HepG2 (cell line): Measurements from ENCODE around the gene P2RX1. TPM values are rescaled to one million over a fixed set of nuclear protein-coding genes. Genes with fewer than 3 reads are reported as not detected.

ENCODE experiments used
- ATM ChIP-seq: fragments of 450-650 bp; IDR thresholded peaks from 2 replicates; pipeline ENCODE4 v1.7.1; 2017; ENCODE audit warnings: mild to moderate bottlenecking, borderline replicate concordance
- CBX2 ChIP-seq, 2 experiments: fragments of 200-600 bp in 1 of 2; sonication (generic); formaldehyde crosslinking in 1 of 2; IDR thresholded peaks; 2 replicates each; pipeline versions ENCODE4 v1.7.0 to v1.8.1; 2018 to 2022; ENCODE audit warnings: low read depth in 2 of 2, low read length in 1 of 2, mild to moderate bottlenecking in 1 of 2, missing genetic modification reagents in 1 of 2
- DNMT1 ChIP-seq: sonication (generic); formaldehyde crosslinking; IDR thresholded peaks from 2 replicates; pipeline ENCODE4 v1.5.1; 2020; ENCODE audit warnings: mild to moderate bottlenecking, missing genetic modification reagents
- DPF2 ChIP-seq: sonication (generic); formaldehyde crosslinking; IDR thresholded peaks from 2 replicates; pipeline ENCODE4 v1.4.0; 2020; ENCODE audit warnings: mild to moderate bottlenecking, low read depth, missing genetic modification reagents, borderline replicate concordance
- KAT7 ChIP-seq: IDR thresholded peaks from 2 replicates; pipeline ENCODE4 v1.6.1; 2018; ENCODE audit warnings: borderline replicate concordance, missing compliant biosample characterization
- KDM1A ChIP-seq: IDR thresholded peaks from 2 replicates; pipeline ENCODE4 v1.6.1; 2016; ENCODE audit warnings: missing compliant biosample characterization
- KLF11 ChIP-seq: IDR thresholded peaks from 2 replicates; pipeline ENCODE4 v1.6.1; 2016; ENCODE audit warnings: missing compliant biosample characterization
- MAFF ChIP-seq: IDR thresholded peaks from 2 replicates; pipeline ENCODE4 v1.6.1; 2011; ENCODE audit warnings: low read depth, low read length, improper control_type of control experiment
- RBM22 ChIP-seq: fragments of 200-400 bp; formaldehyde crosslinking; optimal IDR thresholded peaks from 2 replicates; pipeline ENCODE3; 2017; ENCODE audit warnings: mild to moderate bottlenecking, low read length, moderate library complexity
- SP1 ChIP-seq, 2 experiments: fragments of 450-650 bp in 1 of 2; sonication (generic) in 1 of 2; formaldehyde crosslinking in 1 of 2; IDR thresholded peaks; 2 replicates each; pipeline versions ENCODE4 v1.4.0 to v1.6.1; 2016 to 2020; ENCODE audit warnings: missing genetic modification reagents in 1 of 2
- SRSF4 ChIP-seq: fragments of 200-400 bp; formaldehyde crosslinking; IDR thresholded peaks from one replicate; pipeline ENCODE4 v1.6.1; 2018; ENCODE audit warnings: mild to moderate bottlenecking, low read depth, low read length, moderate library complexity; ENCODE audit not compliant: poor library complexity, severe bottlenecking
- SRSF9 ChIP-seq: fragments of 200-400 bp; formaldehyde crosslinking; IDR thresholded peaks from 2 replicates; pipeline ENCODE4 v1.6.1; 2018; ENCODE audit warnings: borderline replicate concordance, mild to moderate bottlenecking, low read depth, low read length; ENCODE audit not compliant: insufficient read depth, poor library complexity, severe bottlenecking
- TARDBP ChIP-seq: sonication (generic); formaldehyde crosslinking; IDR thresholded peaks from 2 replicates; pipeline ENCODE4 v1.8.0; 2022; ENCODE audit warnings: mild to moderate bottlenecking, missing genetic modification reagents
- TCF7L2 ChIP-seq: IDR thresholded peaks from 2 replicates; pipeline ENCODE4 v1.6.1; 2011; ENCODE audit warnings: mild to moderate bottlenecking, low read depth, low read length, moderate library complexity
- WIZ ChIP-seq: sonication (generic); formaldehyde crosslinking; IDR thresholded peaks from 2 replicates; pipeline ENCODE4 v1.5.1; 2020; ENCODE audit warnings: mild to moderate bottlenecking, missing genetic modification reagents
- ZEB1 ChIP-seq: IDR thresholded peaks from 2 replicates; pipeline ENCODE4 v1.6.1; 2012; ENCODE audit warnings: mild to moderate bottlenecking, low read depth, inconsistent platforms; ENCODE audit not compliant: insufficient replicate concordance
- ZNF589 ChIP-seq: sonication (generic); formaldehyde crosslinking; conservative IDR thresholded peaks from 2 replicates; pipeline ENCODE4 v1.8.0; 2022; ENCODE audit warnings: mild to moderate bottlenecking, moderate library complexity, missing genetic modification reagents
- ZNF674 ChIP-seq: sonication (generic); formaldehyde crosslinking; IDR thresholded peaks from 2 replicates; pipeline ENCODE4 v1.5.0; 2020; ENCODE audit warnings: low read depth, mild to moderate bottlenecking, missing genetic modification reagents
- ZNF709 ChIP-seq: sonication (generic); formaldehyde crosslinking; IDR thresholded peaks from 2 replicates; pipeline ENCODE4 v1.5.0; 2020; ENCODE audit warnings: mild to moderate bottlenecking, missing genetic modification reagents
- ZNF782 ChIP-seq: sonication (generic); formaldehyde crosslinking; IDR thresholded peaks from 2 replicates; pipeline ENCODE4 v1.4.0; 2020; ENCODE audit warnings: missing genetic modification reagents, mild to moderate bottlenecking, borderline replicate concordance
- polyA plus RNA-seq, 8 experiments: library from polyadenylated mRNA; depleted of rRNA in 3 of 8; stranded (reverse) in 7 of 8; unstranded in 1 of 8; fragments of >200 nt; fragmentation: Illumina TruSeq in 4 of 8; extraction: Trizol in 4 of 8; gene quantifications; 2 replicates each; pipeline versions ENCODE4 v1.2.1 to v1.2.3, GENCODE V29; 2011 to 2016; ENCODE audit warnings: low read depth in 4 of 8, missing spikeins in 1 of 8, mixed read lengths in 1 of 8; ENCODE audit not compliant: insufficient read depth in 1 of 8
- total RNA-seq, 5 experiments: library from RNA; depleted of rRNA; stranded (reverse); fragments of >200 nt; fragmentation: Illumina TruSeq; extraction: Trizol; gene quantifications; 2 replicates each; pipeline ENCODE4 v1.2.3, GENCODE V29; 2016; ENCODE audit warnings: low read depth in 1 of 5
- TF ChIP-seq, protein P1 (sequence below): sonication (generic); formaldehyde crosslinking; conservative IDR thresholded peaks from 2 replicates; pipeline ENCODE4 v1.5.0; 2020; ENCODE audit warnings: missing genetic modification reagents
- TF ChIP-seq, protein P2 (sequence below): sonication (generic); formaldehyde crosslinking; IDR thresholded peaks from 2 replicates; pipeline ENCODE4 v1.5.1; 2020; ENCODE audit warnings: mild to moderate bottlenecking, missing genetic modification reagents, moderate library complexity
- TF ChIP-seq, protein P3 (sequence below), 2 experiments: sonication (generic) in 1 of 2; formaldehyde crosslinking in 1 of 2; IDR thresholded peaks; 2 replicates each; pipeline versions ENCODE4 v1.4.0 to v1.6.1; 2018 to 2020; ENCODE audit warnings: missing genetic modification reagents in 2 of 2, borderline replicate concordance in 1 of 2, low read depth in 1 of 2, mild to moderate bottlenecking in 1 of 2, missing biosample characterization in 1 of 2

The P2RX1 gene
- total and polyA plus RNA-seq, 2 of the 13 experiments (the other 11 are each of a cell fraction or from before 2014, with no cell fraction given) = 0.04 to 0.50 TPM

DNA sequence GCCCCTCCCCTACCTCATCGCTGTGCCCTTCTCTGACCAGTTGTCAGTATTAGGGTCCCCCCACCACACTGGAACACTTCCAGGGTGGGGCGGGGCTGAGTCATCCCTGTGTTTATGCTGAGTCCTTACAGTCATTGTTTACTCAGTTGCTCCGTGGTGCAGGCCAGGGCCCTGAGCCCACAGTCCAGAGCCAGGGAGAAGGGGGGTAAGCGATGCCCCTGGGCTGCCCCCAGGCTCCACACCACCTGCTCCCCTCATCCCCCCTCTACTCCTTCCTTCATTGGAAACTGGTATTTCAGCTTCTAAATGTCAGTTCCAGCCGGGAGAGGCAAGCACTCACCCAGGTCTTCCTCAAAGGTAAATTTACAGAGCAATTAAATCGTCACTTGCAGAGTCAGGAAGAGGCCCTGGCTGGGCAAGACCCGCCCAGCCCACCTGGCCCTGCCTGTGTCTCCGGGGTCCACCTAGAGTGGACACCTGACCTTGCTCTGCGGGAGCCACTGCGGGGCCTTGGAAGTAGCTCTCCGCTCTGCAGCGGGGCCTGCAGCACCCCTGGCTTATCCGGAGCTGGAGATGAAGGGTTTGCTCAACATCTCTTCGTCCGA, 43.1 kb upstream of the P2RX1 start (continued):
- TF ChIP-seq ZNF589 (CRISPR knock-in tag) (no peak), WIZ (CRISPR knock-in tag) (no peak), SP1 (IDR thresholded peaks at IDR 0.05) (no peak), SP1 (CRISPR knock-in tag; IDR thresholded peaks at IDR 0.05) (no peak), SRSF9 (no peak), MAFF (peak; percentile 35; the same call in 1 of the 2 replicates), ZNF782 (CRISPR knock-in tag) (no peak), SRSF4 (no peak), ZNF674 (CRISPR knock-in tag) (no peak), CBX2 (IDR thresholded peaks at IDR 0.05; ENCODE audit: low read depth, low read length) (no peak), CBX2 (CRISPR knock-in tag; IDR thresholded peaks at IDR 0.05; ENCODE audit: low read depth) (no peak), ZNF709 (CRISPR knock-in tag) (no peak), TARDBP (CRISPR knock-in tag) (no peak), KDM1A (CRISPR knock-in tag) (no peak), ATM (no peak), DNMT1 (no peak), ZEB1 (peak; percentile 66), DPF2 (peak; percentile 48; the same call in 1 of the 2 replicates), KAT7 (CRISPR knock-in tag) (no peak), RBM22 (no peak), KLF11 (CRISPR knock-in tag) (no peak), TCF7L2 (no peak)
- TF ChIP-seq, protein P1, sequence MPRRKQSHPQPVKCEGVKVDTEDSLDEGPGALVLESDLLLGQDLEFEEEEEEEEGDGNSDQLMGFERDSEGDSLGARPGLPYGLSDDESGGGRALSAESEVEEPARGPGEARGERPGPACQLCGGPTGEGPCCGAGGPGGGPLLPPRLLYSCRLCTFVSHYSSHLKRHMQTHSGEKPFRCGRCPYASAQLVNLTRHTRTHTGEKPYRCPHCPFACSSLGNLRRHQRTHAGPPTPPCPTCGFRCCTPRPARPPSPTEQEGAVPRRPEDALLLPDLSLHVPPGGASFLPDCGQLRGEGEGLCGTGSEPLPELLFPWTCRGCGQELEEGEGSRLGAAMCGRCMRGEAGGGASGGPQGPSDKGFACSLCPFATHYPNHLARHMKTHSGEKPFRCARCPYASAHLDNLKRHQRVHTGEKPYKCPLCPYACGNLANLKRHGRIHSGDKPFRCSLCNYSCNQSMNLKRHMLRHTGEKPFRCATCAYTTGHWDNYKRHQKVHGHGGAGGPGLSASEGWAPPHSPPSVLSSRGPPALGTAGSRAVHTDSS = no peak
- TF ChIP-seq, protein P2, sequence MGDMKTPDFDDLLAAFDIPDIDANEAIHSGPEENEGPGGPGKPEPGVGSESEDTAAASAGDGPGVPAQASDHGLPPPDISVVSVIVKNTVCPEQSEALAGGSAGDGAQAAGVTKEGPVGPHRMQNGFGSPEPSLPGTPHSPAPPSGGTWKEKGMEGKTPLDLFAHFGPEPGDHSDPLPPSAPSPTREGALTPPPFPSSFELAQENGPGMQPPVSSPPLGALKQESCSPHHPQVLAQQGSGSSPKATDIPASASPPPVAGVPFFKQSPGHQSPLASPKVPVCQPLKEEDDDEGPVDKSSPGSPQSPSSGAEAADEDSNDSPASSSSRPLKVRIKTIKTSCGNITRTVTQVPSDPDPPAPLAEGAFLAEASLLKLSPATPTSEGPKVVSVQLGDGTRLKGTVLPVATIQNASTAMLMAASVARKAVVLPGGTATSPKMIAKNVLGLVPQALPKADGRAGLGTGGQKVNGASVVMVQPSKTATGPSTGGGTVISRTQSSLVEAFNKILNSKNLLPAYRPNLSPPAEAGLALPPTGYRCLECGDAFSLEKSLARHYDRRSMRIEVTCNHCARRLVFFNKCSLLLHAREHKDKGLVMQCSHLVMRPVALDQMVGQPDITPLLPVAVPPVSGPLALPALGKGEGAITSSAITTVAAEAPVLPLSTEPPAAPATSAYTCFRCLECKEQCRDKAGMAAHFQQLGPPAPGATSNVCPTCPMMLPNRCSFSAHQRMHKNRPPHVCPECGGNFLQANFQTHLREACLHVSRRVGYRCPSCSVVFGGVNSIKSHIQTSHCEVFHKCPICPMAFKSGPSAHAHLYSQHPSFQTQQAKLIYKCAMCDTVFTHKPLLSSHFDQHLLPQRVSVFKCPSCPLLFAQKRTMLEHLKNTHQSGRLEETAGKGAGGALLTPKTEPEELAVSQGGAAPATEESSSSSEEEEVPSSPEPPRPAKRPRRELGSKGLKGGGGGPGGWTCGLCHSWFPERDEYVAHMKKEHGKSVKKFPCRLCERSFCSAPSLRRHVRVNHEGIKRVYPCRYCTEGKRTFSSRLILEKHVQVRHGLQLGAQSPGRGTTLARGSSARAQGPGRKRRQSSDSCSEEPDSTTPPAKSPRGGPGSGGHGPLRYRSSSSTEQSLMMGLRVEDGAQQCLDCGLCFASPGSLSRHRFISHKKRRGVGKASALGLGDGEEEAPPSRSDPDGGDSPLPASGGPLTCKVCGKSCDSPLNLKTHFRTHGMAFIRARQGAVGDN (CRISPR knock-in tag) = peak; percentile 63
- TF ChIP-seq, protein P3, sequence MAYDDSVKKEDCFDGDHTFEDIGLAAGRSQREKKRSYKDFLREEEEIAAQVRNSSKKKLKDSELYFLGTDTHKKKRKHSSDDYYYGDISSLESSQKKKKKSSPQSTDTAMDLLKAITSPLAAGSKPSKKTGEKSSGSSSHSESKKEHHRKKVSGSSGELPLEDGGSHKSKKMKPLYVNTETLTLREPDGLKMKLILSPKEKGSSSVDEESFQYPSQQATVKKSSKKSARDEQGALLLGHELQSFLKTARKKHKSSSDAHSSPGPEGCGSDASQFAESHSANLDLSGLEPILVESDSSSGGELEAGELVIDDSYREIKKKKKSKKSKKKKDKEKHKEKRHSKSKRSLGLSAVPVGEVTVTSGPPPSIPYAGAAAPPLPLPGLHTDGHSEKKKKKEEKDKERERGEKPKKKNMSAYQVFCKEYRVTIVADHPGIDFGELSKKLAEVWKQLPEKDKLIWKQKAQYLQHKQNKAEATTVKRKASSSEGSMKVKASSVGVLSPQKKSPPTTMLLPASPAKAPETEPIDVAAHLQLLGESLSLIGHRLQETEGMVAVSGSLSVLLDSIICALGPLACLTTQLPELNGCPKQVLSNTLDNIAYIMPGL (CRISPR knock-in tag; IDR thresholded peaks at IDR 0.05; ENCODE audit: borderline replicate concordance in 1 of 2, low read depth in 1 of 2) = no peak
